GM18868 (cell line): Measurements from ENCODE around the gene PPCS.
A peak's percentile ranks its signal among the peaks of the same experiment; 100 is the strongest.

Experiments used
- ATAC-seq: cut with Tn5 transposase; IDR thresholded peaks from one replicate; pipeline ENCODE4 v1.9.1; 2021; ENCODE audit warnings: mild to moderate bottlenecking, moderate library complexity; ENCODE audit not compliant: unreplicated experiment

The PPCS gene

DNA sequence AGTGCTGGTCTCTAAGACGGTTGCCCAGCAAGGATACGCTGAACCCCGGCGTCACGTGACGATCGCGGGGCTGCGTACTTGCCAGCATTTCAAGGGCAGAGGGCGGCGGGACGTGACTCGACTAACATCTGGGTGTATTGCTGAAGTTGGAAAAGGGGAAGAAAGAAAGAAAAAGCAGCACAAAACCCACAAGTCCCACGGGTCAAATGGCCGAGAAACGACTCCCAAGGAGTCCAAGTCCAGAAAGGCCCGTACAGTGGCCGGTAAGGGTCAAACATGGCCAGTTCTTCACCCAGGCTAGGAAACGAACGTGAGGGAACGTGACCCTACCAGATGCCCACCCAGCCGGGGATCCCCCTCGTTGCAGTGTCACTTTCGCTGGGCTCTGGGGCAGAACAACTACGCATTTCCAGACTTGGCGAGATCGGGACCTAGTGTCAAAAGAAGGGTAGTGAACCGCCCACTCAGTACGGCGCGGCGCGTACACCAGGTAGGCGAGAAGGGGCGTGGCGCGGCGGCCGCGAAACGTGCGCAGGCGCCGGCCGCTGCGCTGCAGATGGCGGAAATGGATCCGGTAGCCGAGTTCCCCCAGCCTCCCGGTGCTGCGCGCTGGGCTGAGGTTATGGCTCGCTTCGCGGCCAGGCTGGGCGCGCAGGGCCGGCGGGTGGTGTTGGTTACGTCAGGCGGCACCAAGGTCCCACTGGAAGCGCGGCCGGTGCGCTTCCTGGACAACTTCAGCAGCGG, at the start of gene PPCS, which contains the start of gene ZMYND12:
Gene PPCS, plus strand, starts transcription at position 534 of the 744 bp plus-strand sequence. Its CDS starts 23 bp downstream, at position 557.
Gene ZMYND12, minus strand, starts transcription at position 13 of the 744 bp plus-strand sequence. CDS start 25 bp downstream, outside the sequence.
- ATAC-seq = peak; percentile 84

DNA sequence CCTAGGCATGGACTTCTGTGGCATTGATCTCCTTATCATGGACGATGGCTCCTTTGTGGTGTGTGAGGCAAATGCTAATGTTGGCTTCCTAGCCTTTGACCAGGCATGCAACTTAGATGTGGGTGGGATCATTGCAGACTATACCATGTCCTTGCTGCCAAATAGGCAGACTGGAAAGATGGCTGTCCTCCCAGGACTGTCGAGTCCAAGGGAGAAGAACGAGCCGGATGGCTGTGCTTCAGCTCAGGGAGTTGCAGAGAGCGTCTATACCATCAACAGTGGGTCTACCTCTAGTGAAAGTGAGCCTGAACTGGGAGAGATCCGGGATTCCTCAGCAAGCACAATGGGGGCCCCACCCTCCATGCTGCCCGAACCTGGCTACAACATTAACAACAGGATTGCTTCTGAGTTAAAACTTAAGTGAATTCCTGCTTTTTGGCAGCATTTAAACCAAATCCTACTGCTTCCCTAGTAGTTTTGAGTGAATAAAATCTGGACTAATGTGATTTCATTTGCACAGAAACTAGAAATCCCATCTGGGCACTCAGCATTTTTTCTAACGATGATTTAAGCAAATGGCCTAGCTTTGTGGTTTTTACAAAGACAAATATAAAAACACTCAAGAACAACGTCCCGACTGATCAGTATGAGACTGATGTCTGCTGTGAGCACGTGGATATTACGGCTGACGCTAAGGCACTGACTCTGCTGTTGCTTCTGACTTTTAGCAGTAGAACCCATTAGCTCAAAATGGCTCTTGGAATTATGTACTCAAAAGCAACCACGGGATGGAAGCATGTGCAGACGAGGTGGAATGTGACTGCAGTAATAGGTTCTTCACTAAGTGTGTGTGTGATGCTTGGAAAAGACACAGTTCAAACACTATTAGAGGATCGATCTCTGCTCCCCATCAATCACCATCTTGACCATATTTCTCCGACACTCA, 41.5 kb upstream of the PPCS start:
- ATAC-seq = no peak

DNA sequence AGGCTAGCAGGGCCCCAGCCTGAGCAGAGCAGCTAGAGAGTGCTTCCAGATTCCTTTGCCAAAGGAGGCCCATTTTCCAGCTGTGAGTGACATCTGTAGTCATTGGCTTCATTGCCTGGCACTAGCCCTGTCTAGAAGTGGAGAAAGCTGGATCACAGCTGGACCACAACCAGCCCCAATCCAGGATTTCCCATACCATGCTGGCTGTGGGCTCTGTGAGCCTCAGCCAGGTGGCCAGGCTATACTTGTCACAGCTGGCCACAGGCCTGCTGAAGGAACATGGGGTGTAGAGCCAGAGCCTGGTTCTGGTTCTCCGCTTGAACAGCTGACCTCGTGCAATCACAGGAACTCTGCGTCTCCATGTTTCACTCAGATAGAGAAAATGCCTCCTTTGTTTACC, 39.2 kb upstream of the PPCS start:
- no peak for ATAC-seq

DNA sequence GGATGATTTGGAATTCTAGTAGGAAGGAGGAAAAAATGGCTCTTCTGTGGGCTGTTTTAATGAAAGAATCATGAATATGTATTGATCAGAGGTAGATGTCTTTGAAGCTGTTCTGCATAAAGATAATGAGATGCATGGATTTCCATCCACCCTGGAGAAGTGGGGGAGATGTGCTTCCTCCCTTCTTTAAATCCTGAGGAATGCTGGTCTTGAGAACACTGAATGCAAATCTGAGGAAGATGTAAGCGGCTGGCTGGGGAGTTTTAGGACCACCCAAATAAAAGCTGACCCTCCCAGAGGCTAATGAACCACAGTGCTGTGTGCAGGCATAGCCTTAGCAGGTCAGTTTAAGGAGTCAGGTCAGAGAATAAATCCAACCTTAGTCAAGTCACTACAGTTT, 37.8 kb upstream of the PPCS start:
- ATAC-seq = no peak

DNA sequence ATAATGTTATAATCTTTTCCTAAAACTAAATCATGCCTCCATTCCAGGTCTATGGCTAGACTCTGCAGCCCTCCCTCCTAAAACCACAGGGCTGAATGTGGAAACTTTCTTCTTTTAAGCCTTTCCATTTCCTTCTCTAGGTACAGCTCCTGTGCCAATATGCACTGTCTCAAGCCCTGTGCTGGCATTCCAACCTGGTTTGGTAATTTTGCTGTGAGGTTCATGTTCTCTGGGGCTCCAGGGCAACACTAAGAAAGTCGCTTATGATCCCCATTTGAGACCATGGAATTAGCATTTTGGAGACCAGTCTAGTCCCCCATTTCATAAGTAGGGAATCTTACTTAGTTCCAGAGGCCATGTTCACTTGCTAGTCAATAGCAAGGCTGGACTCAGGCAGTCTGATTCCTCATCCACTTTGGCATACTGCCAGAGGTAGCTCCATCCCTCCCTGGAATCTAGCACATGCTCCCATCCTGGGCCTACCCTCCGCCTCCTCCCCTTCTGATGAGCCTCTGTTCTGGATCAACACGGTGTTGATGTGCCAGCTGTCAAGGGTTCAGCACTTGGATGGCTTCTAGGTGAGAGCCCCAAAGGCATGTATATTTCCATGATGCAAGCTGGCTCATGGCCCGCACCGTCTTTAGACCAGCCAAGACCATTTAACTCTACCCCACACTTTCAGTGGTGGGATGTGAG, 37.1 kb upstream of the PPCS start:
- ATAC-seq = no peak

DNA sequence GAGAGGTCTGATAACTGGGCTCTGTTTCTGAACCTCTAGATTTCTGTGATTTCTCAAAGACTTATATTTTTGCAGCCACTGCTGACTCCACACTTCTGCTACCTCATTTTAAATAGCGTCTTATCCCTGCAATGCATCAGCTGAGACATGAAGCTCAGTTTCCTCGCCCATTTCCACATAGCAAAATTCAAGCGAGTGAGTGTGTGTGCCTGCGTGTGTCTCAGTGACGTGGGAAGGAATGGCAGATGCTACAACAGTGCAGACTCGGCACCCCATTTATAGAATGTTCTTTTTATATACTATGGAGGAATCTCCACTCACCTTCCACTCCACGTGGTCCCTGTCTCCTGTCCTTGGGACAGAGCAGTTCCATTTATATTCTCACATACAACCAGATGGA, 36.2 kb upstream of the PPCS start:
- ATAC-seq = no peak

DNA sequence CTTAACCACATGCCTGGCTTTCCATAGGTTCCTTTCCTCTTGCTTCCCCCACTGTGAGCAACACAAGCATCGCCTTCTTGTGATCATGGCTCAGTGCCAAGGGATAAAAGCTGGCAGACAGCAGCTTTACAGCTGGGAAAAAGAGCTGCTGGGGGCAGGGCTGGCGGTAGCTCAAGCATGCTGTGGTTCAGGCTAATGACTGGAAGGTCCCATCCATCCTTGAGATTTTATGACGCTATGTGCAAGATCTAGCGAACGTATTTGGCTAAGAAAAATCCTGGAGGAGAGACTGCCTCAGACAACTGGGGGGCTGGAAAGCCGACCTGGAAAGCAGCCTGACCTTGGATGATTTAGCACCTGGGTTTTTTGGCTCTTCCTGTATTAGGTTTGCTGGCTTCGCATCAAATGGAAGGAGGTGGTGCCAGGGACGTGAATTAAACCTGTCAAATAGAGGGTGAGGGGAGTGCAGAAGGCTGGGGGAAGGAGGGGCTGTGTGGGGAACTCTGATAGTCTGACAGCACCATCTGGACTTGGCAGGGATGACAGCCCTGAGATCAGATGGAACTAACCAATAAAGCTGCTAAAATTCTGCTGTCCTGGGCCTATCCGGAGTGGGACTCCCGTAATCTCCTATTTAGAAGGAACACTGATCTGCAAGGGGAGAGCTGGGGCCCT, 35.3 kb upstream of the PPCS start:
- no peak for ATAC-seq

DNA sequence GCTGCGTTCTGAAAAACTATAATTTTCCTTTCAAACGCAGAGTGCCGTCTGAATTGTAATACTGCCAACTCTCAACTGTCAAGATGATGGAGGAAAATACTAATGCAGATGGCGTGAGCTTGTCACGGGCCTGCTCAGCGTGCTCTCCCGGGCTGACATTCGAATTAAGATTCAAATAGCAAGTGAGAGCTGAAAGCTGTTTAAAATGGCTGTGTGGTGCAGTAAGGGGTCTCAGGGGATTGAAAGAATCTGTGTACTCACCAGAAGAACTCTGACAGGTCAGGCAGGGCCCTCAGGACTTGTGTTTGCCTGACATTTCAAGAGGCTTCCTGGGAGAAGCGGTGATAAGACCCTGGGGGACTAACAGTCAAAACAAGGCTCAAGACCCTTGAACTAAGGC, 33.6 kb upstream of the PPCS start:
- no peak for ATAC-seq

DNA sequence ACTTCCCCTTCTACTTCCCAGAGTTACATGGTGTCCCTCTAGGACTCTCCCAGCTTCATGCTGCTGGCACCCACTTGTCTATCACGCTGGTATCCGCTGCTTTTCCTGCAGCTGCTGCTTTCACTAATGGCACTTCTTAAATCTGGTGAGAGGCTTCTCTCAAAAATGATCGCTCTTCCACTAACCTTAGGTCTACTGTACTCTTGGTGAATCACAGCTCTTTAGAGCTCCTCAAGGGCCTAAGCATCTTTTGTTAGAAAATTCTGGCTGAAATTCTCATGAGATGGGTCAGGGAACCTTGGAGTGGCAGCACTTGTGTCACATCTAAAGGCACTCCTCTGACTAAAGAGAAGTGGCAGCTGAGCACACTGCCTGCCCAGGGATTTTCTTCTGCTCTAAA, 32.7 kb upstream of the PPCS start:
- ATAC-seq = no peak

DNA sequence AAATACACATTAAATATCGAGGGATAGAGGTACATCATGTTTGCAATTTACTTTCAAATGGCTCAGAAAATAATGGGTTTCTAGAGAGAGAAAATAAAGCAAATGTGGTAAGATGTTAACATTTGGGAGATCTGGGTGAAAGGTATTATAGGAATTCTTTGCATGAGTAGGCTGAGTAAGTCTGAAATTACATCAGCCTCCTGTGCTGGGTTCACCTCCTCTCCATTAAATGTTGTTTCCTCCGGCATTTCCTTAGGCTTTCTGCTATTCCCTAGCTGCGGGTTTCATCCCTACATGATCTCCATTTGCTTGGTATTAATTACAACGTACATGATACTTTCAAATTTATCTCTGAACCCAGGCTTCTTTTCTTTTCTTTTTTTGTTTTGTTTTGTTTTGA, 32.1 kb upstream of the PPCS start:
- no peak for ATAC-seq

DNA sequence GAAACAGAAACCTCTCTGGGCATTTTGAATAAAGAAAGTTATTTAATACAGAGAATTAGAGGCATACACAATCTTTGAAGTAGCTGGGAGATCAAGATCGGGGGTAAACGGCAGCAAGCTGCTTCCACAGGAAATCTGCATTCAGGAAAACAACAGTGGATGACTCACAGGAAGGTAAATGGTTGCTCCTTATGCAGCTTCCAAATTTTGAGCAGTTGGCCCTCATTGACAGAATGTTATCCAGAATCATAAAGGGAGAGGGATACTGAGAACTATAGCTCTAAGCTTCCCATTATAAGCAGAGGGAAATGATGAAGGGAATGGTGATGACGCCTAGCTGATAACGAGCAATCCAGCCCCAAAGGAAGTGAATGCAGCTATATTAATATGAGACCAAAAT, 29.1 kb upstream of the PPCS start:
- ATAC-seq = no peak

DNA sequence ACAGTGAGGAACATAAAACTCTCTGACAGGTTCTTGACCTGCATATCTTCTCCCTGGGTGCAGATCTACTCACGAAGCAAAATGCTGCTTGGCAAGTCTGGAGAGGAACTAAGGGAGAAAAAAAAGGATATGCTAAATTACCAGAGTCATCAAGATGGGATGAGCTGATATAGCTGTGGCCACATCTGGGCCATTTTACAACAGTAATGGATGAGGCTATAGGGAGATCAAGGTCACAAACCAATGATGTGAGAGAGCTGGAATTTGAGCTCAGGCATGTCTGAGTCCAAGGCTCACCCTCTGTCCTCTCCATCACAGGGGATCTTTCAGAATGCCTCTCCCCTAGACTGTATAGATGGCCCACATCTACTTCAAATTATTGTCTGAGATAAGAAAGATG, 26.7 kb upstream of the PPCS start:
- no peak for ATAC-seq

DNA sequence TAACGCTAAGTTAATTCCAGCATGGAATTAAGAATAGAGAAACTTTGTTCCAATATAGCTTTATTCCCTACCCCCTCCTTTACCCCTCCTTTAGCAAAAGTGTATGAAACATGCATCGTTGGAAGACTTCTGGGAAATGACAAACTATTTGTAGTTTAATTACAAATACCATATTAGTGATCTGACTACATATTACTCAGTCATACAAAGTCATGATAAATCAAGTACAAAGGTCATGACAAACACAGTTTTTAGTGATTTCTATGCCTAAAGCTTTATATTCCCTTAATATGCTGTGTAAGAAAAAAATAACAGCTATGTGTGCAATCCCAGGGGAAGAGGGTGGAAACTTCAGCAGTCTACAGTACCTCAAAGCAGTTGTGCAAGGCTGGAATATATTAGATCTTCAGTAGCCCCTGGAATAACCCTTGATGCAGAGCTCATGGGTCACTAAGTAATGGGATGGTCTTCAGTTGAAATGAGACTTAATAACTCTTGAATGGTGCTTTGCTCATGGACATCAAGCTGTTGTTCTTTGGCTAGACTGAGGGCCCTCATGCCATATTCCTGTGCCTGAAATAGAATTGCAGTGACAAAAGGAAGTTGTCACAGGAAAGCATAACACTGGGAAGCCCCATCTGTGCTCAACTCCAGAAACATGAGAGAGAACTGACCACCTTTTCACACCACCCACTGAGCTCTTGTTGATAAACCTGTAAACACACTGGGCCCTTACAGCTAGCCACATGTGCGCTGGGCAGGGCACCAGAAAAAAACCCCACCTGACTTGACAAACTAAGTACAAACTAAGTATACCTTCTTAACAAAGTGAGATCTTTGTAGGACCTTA, 25.8 kb upstream of the PPCS start:
- no peak for ATAC-seq

DNA sequence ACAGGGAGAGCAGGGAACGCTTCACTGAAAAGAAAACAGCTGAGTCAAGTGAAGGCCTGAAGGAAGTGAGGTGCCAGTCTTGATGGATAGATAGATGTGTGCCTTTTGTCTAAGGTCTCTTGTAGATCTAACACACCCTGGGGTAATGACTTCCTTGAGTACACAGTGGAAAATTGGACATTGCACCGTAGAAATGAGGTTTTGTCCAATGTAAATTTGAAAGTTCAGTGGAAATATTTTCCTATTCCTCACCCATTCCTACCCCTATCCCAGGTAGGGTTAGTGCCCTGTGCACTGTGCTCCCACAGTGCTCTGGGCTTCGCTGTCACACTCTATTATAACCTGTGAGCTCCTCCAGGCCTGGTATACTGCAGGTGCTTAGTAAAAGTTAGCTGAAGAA, 24.8 kb upstream of the PPCS start:
- no peak for ATAC-seq

DNA sequence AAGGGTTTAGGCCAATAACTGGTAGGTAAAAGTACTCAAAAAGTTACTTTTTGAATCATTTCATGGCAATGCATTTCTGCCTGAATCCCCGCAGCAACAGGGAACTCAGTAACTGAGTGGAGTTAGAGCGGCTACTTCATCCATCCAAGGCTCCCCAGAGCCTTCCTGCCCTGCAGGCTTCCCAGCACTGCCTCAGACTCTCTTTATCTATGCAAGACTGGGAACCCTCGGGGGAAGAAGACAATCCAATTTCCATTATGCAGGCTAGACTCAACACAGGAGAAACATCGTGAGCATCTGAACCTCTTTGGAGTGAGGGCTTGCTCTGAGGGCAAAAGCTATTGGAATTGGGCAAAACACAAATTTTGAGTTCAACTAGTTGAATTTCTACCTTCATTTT, 23.6 kb upstream of the PPCS start:
- no peak for ATAC-seq

DNA sequence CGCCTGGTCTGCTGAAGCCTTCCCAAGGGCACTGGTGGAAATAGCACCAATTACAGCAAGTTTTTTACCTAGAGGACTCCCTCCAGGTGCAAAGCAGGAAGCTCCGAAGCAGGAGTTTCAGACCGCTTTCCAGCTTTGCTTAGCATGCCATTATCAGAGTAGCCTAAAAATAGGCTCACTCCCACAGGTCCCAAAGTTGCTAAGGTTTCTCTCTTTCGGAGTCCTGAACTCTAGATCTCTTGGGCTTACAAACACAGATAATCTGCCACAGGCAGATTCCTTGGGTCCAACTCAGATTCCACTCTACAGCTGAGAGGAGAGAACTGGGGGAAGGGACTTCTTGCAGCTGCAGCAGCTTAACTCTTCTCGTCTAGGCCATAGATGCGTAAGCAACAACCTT, 23.0 kb upstream of the PPCS start:
- ATAC-seq = no peak

DNA sequence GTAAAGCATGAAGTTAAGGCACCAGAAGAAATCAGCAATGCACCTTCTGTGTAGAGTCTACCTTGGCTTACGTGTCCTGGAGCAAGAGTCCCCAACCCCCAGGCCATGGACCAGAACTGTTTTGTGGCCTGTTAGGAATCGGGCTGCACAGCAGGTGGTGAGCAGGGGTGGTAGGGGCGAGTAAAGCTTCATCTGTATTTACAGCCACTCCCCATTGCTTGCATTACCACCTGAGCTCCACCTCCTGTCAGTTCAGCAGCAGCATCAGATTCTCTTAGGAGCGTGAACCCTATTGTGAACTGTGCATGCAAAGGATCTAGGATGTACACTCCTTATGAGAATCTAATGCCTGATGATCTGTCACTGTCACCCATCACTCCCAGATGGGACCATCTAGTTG, 22.0 kb upstream of the PPCS start:
- no peak for ATAC-seq

DNA sequence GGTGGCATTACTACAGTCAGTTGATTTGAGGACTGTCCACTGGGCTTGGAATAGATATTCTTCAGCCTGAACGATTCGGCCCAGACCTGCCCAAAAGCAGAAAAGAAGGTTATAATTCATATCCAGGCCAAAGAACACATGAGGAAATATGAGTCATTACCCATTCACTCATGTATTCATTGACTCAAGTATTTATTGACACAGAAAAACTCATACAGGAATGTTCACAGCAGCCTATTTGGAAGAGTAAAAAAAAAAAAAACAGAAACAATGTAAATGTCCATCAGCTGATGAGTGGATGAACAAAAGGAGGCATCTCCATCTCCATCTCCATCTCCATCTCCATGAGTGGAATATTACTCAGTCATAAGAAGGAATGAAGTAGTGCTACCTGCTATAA, 16.4 kb upstream of the PPCS start:
- no peak for ATAC-seq

DNA sequence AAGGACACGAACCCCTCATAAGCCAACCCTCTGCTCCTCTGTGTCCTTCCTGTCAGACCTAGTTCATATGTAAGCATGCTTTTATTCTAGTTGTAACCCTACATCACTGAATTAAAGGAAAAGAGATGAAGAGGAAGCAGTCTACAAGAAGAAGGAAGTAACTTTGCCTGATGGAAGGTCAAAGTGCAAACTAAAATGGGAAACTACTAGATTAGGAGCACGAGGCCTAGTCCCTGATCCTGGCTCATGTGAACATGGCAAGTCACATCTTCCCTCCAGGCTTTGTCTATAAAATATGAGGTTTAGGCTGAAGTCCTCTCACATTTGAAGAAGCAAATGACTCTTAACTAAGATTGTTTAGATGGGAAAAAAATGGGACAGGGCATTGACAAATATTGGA, 13.7 kb upstream of the PPCS start:
- ATAC-seq = no peak

DNA sequence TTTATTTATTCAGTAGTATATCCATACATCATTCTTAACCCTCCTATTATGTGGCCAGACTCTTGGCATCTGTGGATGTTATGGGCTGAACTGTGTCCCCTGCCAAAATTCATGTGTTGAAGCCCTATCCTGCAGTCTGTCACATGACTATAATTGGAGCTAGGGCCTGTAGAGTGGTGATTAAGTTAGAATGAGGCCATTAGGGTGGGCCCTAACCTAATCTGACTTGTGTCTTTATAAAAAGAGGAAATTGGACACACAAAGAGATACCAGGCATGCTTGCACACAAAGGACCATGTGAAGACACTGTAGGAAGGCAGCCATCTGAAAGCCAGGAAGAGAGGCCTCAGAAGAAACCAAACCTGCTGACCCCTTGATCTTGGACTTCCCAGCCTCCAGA, 7.1 kb upstream of the PPCS start:
- ATAC-seq = no peak
